Measurements from ENCODE around the gene BSG.

DNA sequence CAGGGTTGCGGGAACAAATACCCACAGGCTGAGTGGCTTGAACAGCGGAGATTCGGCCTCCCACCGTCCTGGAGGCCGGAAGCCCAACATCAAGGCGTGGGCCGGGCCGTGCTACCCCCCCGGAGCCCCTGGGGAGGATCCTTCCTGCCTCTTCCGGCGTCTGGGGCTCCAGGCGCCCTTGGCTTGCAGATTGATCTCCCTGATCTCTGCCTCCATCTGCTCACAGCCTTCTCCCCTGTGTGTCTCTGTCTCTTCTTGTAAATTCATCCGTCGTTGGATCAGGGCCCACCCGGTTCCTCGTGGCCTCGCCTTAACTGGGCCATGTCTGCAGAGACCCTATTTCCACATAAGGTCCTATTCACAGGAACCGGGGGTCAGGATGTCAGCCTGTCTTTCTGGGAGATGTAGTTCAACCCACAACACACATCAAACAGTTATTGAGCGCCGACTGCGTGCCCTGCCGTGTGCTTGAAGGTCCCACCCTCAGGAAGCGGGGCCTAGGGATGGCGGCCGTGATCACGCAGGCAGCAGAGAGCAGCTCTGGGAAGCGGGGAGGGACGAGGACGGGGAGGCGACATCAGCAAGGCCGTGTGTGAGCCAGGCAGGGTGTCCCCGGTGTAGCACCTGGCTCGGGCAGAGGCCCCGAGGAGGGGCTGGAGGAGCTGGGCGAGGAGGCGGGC, 38.5 kb downstream of the BSG start:
- TF ChIP-seq, protein P1, sequence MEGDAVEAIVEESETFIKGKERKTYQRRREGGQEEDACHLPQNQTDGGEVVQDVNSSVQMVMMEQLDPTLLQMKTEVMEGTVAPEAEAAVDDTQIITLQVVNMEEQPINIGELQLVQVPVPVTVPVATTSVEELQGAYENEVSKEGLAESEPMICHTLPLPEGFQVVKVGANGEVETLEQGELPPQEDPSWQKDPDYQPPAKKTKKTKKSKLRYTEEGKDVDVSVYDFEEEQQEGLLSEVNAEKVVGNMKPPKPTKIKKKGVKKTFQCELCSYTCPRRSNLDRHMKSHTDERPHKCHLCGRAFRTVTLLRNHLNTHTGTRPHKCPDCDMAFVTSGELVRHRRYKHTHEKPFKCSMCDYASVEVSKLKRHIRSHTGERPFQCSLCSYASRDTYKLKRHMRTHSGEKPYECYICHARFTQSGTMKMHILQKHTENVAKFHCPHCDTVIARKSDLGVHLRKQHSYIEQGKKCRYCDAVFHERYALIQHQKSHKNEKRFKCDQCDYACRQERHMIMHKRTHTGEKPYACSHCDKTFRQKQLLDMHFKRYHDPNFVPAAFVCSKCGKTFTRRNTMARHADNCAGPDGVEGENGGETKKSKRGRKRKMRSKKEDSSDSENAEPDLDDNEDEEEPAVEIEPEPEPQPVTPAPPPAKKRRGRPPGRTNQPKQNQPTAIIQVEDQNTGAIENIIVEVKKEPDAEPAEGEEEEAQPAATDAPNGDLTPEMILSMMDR (IDR thresholded peaks at IDR 0.05): no peak
- no peak for TF ChIP-seq POLR2A (IDR thresholded peaks at IDR 0.05)

Data from prostate gland (tissue), 2 donors.